K562 (cell line): ENCODE measurements around the gene C1orf167. TPM values are rescaled to one million over a fixed set of nuclear protein-coding genes. Genes with fewer than 3 reads are reported as not detected.

ENCODE experiments used
- ARID2 ChIP-seq: fragments of 450-650 bp; IDR thresholded peaks from 2 replicates; pipeline ENCODE4 v1.6.1; 2017; ENCODE audit warnings: antibody characterized with exemption, mild to moderate bottlenecking
- CBFA2T3 ChIP-seq: fragments of 450-650 bp; IDR thresholded peaks from 2 replicates; pipeline ENCODE4 v1.6.1; 2017
- CBX3 ChIP-seq, 2 experiments: IDR thresholded peaks; 1 replicate in 1 of 2; 2 replicates in 1 of 2; pipeline ENCODE4 v1.6.1; 2012; ENCODE audit warnings: inconsistent platforms in 2 of 2, low read length in 2 of 2, borderline replicate concordance in 1 of 2, control low read depth in 1 of 2
- DACH1 ChIP-seq: fragments of 450-650 bp; IDR thresholded peaks from 2 replicates; pipeline ENCODE4 v1.6.1; 2018; ENCODE audit not compliant: partially characterized antibody
- DNMT1 ChIP-seq: fragments of 450-650 bp; IDR thresholded peaks from 2 replicates; pipeline ENCODE4 v1.6.1; 2016; ENCODE audit warnings: antibody characterized with exemption, mild to moderate bottlenecking
- EWSR1 ChIP-seq: fragments of 450-650 bp; IDR thresholded peaks from 2 replicates; pipeline ENCODE4 v1.6.1; 2018; ENCODE audit warnings: borderline replicate concordance, mild to moderate bottlenecking, low read depth, moderate library complexity; ENCODE audit not compliant: partially characterized antibody
- FOXM1 ChIP-seq, 2 experiments: fragments of 450-650 bp in 1 of 2; sonication (generic) in 1 of 2; formaldehyde crosslinking in 1 of 2; IDR thresholded peaks; 2 replicates each; pipeline versions ENCODE4 v1.6.1 to v1.9.0; 2017 to 2022; ENCODE audit warnings: low read depth in 2 of 2, mild to moderate bottlenecking in 2 of 2, missing genetic modification reagents in 1 of 2, moderate library complexity in 1 of 2
- MXI1 ChIP-seq: IDR thresholded peaks from 2 replicates; pipeline ENCODE4 v1.6.1; 2011; ENCODE audit warnings: low read depth, mild to moderate bottlenecking, improper control_type of control experiment, low read length
- OTX1 ChIP-seq: fragments of 450-650 bp; formaldehyde crosslinking; IDR thresholded peaks from 2 replicates; pipeline ENCODE4 v1.4.0; 2022; ENCODE audit warnings: mild to moderate bottlenecking
- PTBP1 ChIP-seq: fragments of 200-400 bp; formaldehyde crosslinking; IDR thresholded peaks from 2 replicates; pipeline ENCODE4 v1.6.1; 2017; ENCODE audit warnings: low read depth, low read length
- RAD21 ChIP-seq, 2 experiments: fragments of 250-450 bp in 1 of 2; fragments of 450-650 bp in 1 of 2; sonication (Bioruptor Pico) in 1 of 2; formaldehyde crosslinking in 1 of 2; IDR thresholded peaks in 1 of 2; conservative IDR thresholded peaks in 1 of 2; 2 replicates each; pipeline versions ENCODE4 v1.4.0 to v1.8.0; 2020 to 2022; ENCODE audit warnings: mild to moderate bottlenecking in 2 of 2, moderate library complexity in 1 of 2
- RB1 ChIP-seq: fragments of 450-650 bp; IDR thresholded peaks from 2 replicates; pipeline ENCODE4 v1.6.1; 2017; ENCODE audit warnings: low read depth, mild to moderate bottlenecking
- RBBP5 ChIP-seq: fragments of 200-600 bp; sonication (generic); IDR thresholded peaks from 2 replicates; pipeline ENCODE4 v1.6.1; 2012; ENCODE audit warnings: borderline replicate concordance, mild to moderate bottlenecking, low read length, control low read depth, inconsistent platforms; ENCODE audit not compliant: insufficient read depth, poor library complexity, severe bottlenecking
- SAP30 ChIP-seq: fragments of 200-600 bp; sonication (generic); IDR thresholded peaks from 2 replicates; pipeline ENCODE4 v1.6.1; 2012; ENCODE audit warnings: borderline replicate concordance, low read depth, mild to moderate bottlenecking, moderate library complexity, low read length, control low read depth, inconsistent platforms; ENCODE audit not compliant: insufficient read depth, poor library complexity, severe bottlenecking
- STAG1 ChIP-seq: sonication (generic); formaldehyde crosslinking; IDR thresholded peaks from 2 replicates; pipeline ENCODE4 v1.5.0; 2020; ENCODE audit warnings: missing genetic modification reagents, borderline replicate concordance
- ZBTB17 ChIP-seq: fragments of 450-650 bp; formaldehyde crosslinking; IDR thresholded peaks from 2 replicates; pipeline ENCODE4 v1.4.0; 2020; ENCODE audit warnings: mild to moderate bottlenecking
- ZNF445 ChIP-seq: fragments of 250-450 bp; sonication (Bioruptor Pico); IDR thresholded peaks from 2 replicates; pipeline ENCODE4 v1.4.0; 2020; ENCODE audit warnings: low read depth, mild to moderate bottlenecking, moderate library complexity
- polyA plus RNA-seq, 8 experiments: library from polyadenylated mRNA; depleted of rRNA in 4 of 8; stranded (reverse) in 5 of 8; unstranded in 3 of 8; fragments of >200 nt; fragmentation: Nextera tagmentation in 2 of 8; fragmentation: Illumina TruSeq in 1 of 8; extraction: Ambion mirVana in 2 of 8; extraction: Trizol in 1 of 8; gene quantifications; 2 replicates each; pipeline versions ENCODE4 v1.2.1 to v1.2.3, GENCODE V29; 2011 to 2014; ENCODE audit warnings: inconsistent platforms in 1 of 8, missing spikeins in 1 of 8
- total RNA-seq, 7 experiments: library from RNA; depleted of rRNA in 6 of 7; stranded (reverse); fragments of >200 nt in 6 of 7; fragmentation: Illumina TruSeq in 2 of 7; extraction: Trizol in 2 of 7; gene quantifications; 2 replicates each; pipeline versions ENCODE4 v1.2.1 to v1.2.3, GENCODE V29; 2011 to 2021; ENCODE audit warnings: low replicate concordance in 1 of 7
- TF ChIP-seq, protein P1 (sequence below): conservative IDR thresholded peaks from 2 replicates; pipeline ENCODE4 v1.6.1; 2011; ENCODE audit warnings: low read depth, mild to moderate bottlenecking, low read length; ENCODE audit not compliant: control insufficient read depth
- TF ChIP-seq, protein P2 (sequence below): fragments of 250-450 bp; sonication (Bioruptor Pico); IDR thresholded peaks from 2 replicates; pipeline ENCODE4 v1.8.0; 2022; ENCODE audit warnings: inconsistent platforms
- TF ChIP-seq, protein P3 (sequence below): fragments of 250-450 bp; sonication (Bioruptor Pico); IDR thresholded peaks from 2 replicates; pipeline ENCODE4 v1.8.0; 2022; ENCODE audit warnings: inconsistent platforms, mild to moderate bottlenecking, moderate library complexity, borderline replicate concordance
- TF ChIP-seq, protein P4 (sequence below): fragments of 250-450 bp; sonication (Bioruptor Pico); IDR thresholded peaks from 2 replicates; pipeline ENCODE4 v1.4.0; 2020

Gene C1orf167
- total and polyA plus RNA-seq, 9 of the 15 experiments (the other 6 are each of a cell fraction or from before 2014, with no cell fraction given) = 0.22 to 0.86 (median 0.31) TPM; not detected in 2

DNA sequence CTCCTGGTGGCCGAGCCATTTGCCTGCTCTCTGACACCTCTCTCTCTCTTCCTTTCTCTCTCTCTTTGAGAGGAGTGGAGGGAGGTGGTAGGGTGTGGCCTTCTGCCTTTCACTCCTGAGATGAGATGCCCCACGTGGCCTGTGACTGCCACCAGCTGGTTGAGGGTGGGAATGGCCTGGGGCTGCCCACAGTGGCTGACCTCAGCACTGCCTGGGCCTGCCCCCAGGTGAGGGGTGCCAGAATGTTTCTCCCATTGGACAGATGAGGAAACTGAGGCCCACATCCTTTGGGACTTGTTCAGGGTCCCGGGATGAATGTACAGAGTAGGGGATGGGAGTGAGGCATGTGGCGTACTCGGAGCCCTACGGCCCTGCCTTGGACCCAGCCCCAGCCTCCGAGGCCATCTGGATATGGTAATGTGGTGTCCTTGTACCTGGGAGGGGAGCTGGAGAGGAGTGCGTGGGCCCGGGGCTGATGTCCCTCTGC, 12.7 kb upstream of the C1orf167 start (continued):
- TF ChIP-seq STAG1 (CRISPR knock-in tag) (peak; percentile 71; the same call in 1 of the 2 replicates), ZNF445 (CRISPR knock-in tag) (no peak), EWSR1 (no peak), CBFA2T3 (0 out of 2 replicates have a peak, but pooled peaks have one; percentile 8), DACH1 (peak; percentile 80), DNMT1 (no peak), FOXM1 (IDR thresholded peaks at IDR 0.05; ENCODE audit: low read depth) (no peak), FOXM1 (CRISPR knock-in tag; IDR thresholded peaks at IDR 0.05; ENCODE audit: low read depth) (peak; percentile 66; the same call in 1 of the 2 replicates), ZBTB17 (CRISPR knock-in tag) (0 out of 2 replicates have a peak, but pooled peaks have one; percentile 46), RB1 (peak; percentile 77), CBX3 (IDR thresholded peaks at IDR 0.05; ENCODE audit: borderline replicate concordance in 1 of 2, low read length in 2 of 2) (peak in 1 of 2 experiments; percentile 44; a peak in 1 of 3 replicates), PTBP1 (no peak), RAD21 (CRISPR knock-in tag; conservative IDR thresholded peaks at IDR 0.05 in 1 of 2, IDR thresholded peaks at IDR 0.05 in 1 of 2) (peak; percentile 94 to 96), MXI1 (0 out of 2 replicates have a peak, but pooled peaks have one; percentile 30), OTX1 (CRISPR knock-in tag) (peak; percentile 85; the same call in 1 of the 2 replicates), SAP30 (no peak), RBBP5 (no peak), ARID2 (peak; percentile 53; the same call in 1 of the 2 replicates)
- TF ChIP-seq, protein P1, sequence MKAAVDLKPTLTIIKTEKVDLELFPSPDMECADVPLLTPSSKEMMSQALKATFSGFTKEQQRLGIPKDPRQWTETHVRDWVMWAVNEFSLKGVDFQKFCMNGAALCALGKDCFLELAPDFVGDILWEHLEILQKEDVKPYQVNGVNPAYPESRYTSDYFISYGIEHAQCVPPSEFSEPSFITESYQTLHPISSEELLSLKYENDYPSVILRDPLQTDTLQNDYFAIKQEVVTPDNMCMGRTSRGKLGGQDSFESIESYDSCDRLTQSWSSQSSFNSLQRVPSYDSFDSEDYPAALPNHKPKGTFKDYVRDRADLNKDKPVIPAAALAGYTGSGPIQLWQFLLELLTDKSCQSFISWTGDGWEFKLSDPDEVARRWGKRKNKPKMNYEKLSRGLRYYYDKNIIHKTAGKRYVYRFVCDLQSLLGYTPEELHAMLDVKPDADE = no peak
- TF ChIP-seq, protein P2, sequence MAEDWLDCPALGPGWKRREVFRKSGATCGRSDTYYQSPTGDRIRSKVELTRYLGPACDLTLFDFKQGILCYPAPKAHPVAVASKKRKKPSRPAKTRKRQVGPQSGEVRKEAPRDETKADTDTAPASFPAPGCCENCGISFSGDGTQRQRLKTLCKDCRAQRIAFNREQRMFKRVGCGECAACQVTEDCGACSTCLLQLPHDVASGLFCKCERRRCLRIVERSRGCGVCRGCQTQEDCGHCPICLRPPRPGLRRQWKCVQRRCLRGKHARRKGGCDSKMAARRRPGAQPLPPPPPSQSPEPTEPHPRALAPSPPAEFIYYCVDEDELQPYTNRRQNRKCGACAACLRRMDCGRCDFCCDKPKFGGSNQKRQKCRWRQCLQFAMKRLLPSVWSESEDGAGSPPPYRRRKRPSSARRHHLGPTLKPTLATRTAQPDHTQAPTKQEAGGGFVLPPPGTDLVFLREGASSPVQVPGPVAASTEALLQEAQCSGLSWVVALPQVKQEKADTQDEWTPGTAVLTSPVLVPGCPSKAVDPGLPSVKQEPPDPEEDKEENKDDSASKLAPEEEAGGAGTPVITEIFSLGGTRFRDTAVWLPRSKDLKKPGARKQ = no peak
- TF ChIP-seq, protein P3, sequence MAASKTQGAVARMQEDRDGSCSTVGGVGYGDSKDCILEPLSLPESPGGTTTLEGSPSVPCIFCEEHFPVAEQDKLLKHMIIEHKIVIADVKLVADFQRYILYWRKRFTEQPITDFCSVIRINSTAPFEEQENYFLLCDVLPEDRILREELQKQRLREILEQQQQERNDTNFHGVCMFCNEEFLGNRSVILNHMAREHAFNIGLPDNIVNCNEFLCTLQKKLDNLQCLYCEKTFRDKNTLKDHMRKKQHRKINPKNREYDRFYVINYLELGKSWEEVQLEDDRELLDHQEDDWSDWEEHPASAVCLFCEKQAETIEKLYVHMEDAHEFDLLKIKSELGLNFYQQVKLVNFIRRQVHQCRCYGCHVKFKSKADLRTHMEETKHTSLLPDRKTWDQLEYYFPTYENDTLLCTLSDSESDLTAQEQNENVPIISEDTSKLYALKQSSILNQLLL (CRISPR knock-in tag) = 0 out of 2 replicates have a peak, but pooled peaks have one; percentile 20
- TF ChIP-seq, protein P4, sequence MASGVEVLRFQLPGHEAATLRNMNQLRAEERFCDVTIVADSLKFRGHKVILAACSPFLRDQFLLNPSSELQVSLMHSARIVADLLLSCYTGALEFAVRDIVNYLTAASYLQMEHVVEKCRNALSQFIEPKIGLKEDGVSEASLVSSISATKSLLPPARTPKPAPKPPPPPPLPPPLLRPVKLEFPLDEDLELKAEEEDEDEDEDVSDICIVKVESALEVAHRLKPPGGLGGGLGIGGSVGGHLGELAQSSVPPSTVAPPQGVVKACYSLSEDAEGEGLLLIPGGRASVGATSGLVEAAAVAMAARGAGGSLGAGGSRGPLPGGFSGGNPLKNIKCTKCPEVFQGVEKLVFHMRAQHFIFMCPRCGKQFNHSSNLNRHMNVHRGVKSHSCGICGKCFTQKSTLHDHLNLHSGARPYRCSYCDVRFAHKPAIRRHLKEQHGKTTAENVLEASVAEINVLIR (CRISPR knock-in tag) = no peak
